GM10847 (cell line): ENCODE data around the gene C1orf232.

Experiments used
- POLR2A ChIP-seq: IDR thresholded peaks from 2 replicates; pipeline ENCODE4 v1.6.1; 2011; ENCODE audit not compliant: insufficient read length; ENCODE audit errors: extremely low read depth

C1orf232 gene

GRCh38 chr1:26164861-26165842 is 3.6 kb downstream of the C1orf232 start:
- TF ChIP-seq POLR2A, result no peak

- TF ChIP-seq POLR2A, result no peak
These were observed 4.5 kb downstream of the C1orf232 start for GRCh38 chr1:26164036-26164860.

GRCh38 chr1:26163684-26164035 is 5.1 kb downstream of the C1orf232 start:
- TF ChIP-seq POLR2A, result no peak

GRCh38 chr1:26162220-26162709 is 6.5 kb downstream of the C1orf232 start:
- TF ChIP-seq POLR2A, result no peak

GRCh38 chr1:26161415-26162219 is 7.1 kb downstream of the C1orf232 start:
- no peak for TF ChIP-seq POLR2A

GRCh38 chr1:26160527-26161414 is 8.0 kb downstream of the C1orf232 start:
- no peak for TF ChIP-seq POLR2A

- no peak for TF ChIP-seq POLR2A
These were observed 9.1 kb downstream of the C1orf232 start for GRCh38 chr1:26159743-26160039.

GRCh38 chr1:26158908-26159742 is 9.6 kb downstream of the C1orf232 start, which contains the start of gene FAM110D:
TSS of gene FAM110D (plus strand) at chr1:26159079. CDS start at chr1:26161292, 2,213 bp downstream.
- no peak for TF ChIP-seq POLR2A

- no peak for TF ChIP-seq POLR2A
These were observed 10.4 kb downstream of the C1orf232 start for GRCh38 chr1:26158271-26158907.

- no peak for TF ChIP-seq POLR2A
These were observed 12.3 kb downstream of the C1orf232 start for GRCh38 chr1:26156285-26157038.

- no peak for TF ChIP-seq POLR2A
These were observed 13.1 kb downstream of the C1orf232 start for GRCh38 chr1:26155370-26156284.

- no peak for TF ChIP-seq POLR2A
These were observed 14.0 kb downstream of the C1orf232 start for GRCh38 chr1:26154750-26155149.
